SU-DHL-6 (cell line): ENCODE measurements around the gene TMEM92.

Experiments used
- H2AFZ ChIP-seq: fragments of 200-600 bp; sonication (generic); 2 replicates; pipeline ENCODE4 v1.6.1; 2014; ENCODE audit warnings: low read depth, mild to moderate bottlenecking, moderate library complexity, mixed read lengths, antibody characterized with exemption, low read length; ENCODE audit not compliant: severe bottlenecking
- H3F3A ChIP-seq: fragments of 200-600 bp; shearing (Covaris generic); 2 replicates; pipeline ENCODE4 v1.6.0; 2016; ENCODE audit warnings: antibody characterized with exemption, mild to moderate bottlenecking; ENCODE audit not compliant: insufficient read depth
- H3K27ac ChIP-seq: fragments of 200-600 bp; sonication (generic); 2 replicates; pipeline ENCODE4 v1.5.1; 2016; ENCODE audit warnings: low read depth, mild to moderate bottlenecking, low read length, moderate library complexity, mixed read lengths
- H3K27me3 ChIP-seq: fragments of 200-600 bp; sonication (generic), shearing (Covaris generic); 2 replicates; pipeline ENCODE4 v1.6.0; 2014; ENCODE audit warnings: mild to moderate bottlenecking, low read length
- H3K36me3 ChIP-seq: fragments of 200-600 bp; sonication (generic); 2 replicates; pipeline ENCODE4 v1.6.1; 2014; ENCODE audit warnings: mild to moderate bottlenecking, low read length, mixed read lengths
- H3K4me2 ChIP-seq: fragments of 300-600, 200-600 bp; shearing (Covaris generic), sonication (generic); 2 replicates; pipeline ENCODE4 v1.6.0; 2014; ENCODE audit warnings: low read length, low read depth, mild to moderate bottlenecking; ENCODE audit not compliant: poor library complexity, severe bottlenecking
- H3K4me3 ChIP-seq: fragments of 200-600 bp; sonication (generic); 2 replicates; pipeline ENCODE4 v1.5.1; 2014; ENCODE audit warnings: antibody characterized with exemption, low read length, mild to moderate bottlenecking, mixed read lengths; ENCODE audit not compliant: insufficient read depth, poor library complexity, severe bottlenecking
- H3K79me2 ChIP-seq: fragments of 200-600 bp; sonication (generic); 2 replicates; pipeline ENCODE4 v1.6.1; 2014; ENCODE audit warnings: mild to moderate bottlenecking, low read length, moderate library complexity; ENCODE audit not compliant: insufficient read depth
- H3K9ac ChIP-seq: fragments of 200-600 bp; sonication (generic); 2 replicates; pipeline ENCODE4 v1.7.0; 2014; ENCODE audit warnings: mild to moderate bottlenecking, low read length
- H3K9me2 ChIP-seq: fragments of 200-600 bp; sonication (generic); replicated peaks from 2 replicates; pipeline ENCODE4 v1.6.1; 2014; ENCODE audit warnings: low read length; ENCODE audit not compliant: insufficient read depth
- H3K9me3 ChIP-seq: fragments of 200-600 bp; sonication (generic); 2 replicates; pipeline ENCODE4 v1.6.1; 2014; ENCODE audit warnings: low read length, mixed read lengths; ENCODE audit not compliant: insufficient read depth
- H4K20me1 ChIP-seq: fragments of 200-600 bp; sonication (generic); 2 replicates; pipeline ENCODE4 v1.6.1; 2014; ENCODE audit warnings: low read depth, mild to moderate bottlenecking, antibody characterized with exemption, low read length, moderate library complexity, mixed read lengths
- EZH2phosphoT487 ChIP-seq: fragments of 200-600 bp; sonication (generic), shearing (Covaris generic); conservative IDR thresholded peaks from 2 replicates; pipeline ENCODE4 v1.6.1; 2018; ENCODE audit warnings: mild to moderate bottlenecking, antibody characterized with exemption, low read length, moderate library complexity, mixed read lengths
- TF ChIP-seq, protein P1 (sequence below): fragments of 200-600 bp; sonication (generic); IDR thresholded peaks from one replicate; pipeline ENCODE4 v1.5.1; 2017; ENCODE audit warnings: antibody characterized with exemption, mild to moderate bottlenecking, low read length, moderate library complexity; ENCODE audit not compliant: insufficient read depth, poor library complexity, severe bottlenecking

TMEM92 gene

DNA sequence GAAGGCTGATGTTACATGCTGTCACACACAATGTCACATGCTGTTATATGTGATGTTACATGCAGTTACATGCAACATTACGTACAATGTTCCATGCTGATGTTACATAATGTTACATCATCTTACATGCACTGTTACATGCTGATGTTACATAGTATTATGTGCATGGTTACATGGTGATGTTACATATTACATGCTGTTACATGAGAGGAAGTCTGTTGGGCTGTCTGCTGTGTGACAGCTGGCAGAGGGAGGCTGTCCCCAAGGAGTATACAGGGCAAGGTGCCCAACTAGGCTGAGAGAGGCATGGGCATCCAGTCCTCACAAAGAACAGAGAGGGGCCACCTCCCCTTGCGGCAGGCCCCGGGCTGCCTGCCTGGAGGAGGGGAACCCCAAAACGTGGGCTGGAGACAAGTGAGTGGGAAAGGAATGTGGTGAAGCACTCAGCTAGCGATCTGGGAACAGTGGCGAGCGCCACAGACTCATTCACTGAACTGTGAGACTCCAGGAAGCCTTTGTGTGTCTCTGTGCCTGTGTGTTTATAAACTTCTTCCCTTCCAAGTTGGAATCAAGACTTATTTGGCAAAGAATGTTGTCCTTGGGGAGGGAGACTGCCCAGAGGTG is 30.6 kb downstream of the TMEM92 start:
- no peak overlapping the region for H3K9ac ChIP-seq

DNA sequence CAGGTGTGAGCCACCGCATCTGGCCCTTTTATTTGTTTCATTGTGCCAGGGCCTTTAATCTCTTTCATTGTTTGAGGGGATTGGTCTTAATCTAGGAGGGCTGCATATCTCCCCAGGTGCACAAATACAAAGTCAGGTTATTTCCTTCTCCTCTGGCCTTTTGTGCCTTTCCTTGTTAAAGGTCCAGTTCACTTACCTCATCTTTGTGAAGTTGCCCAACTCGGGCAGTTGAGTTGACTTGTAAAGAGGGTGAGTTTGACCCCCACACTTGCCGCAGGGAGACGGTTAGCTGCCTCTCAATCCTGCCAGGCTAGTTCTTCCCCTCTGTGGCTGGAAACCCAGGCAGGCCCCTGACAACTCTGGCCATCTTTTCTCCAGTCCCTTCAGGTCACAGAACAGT is 33.4 kb downstream of the TMEM92 start:
- Histone ChIP-seq H3F3A (no peaks in the 10 kb centered on the region), H3K9ac (no peak overlapping the region), H3K9me3 (no peaks in the 10 kb centered on the region), H2AFZ (no peak overlapping the region), H3K27me3 (0 out of 2 replicates have a peak, but pooled peaks cover 3% of the 10 kb centered on the region), H3K4me2 (no peak overlapping the region), H3K4me3 (no peak overlapping the region), H3K79me2 (no peaks in the 10 kb centered on the region), H3K36me3 (no peaks in the 10 kb centered on the region), H3K9me2 (no peaks in the 10 kb centered on the region), H4K20me1 (no peaks in the 10 kb centered on the region), H3K27ac (no peak overlapping the region)
- TF ChIP-seq, protein P1, sequence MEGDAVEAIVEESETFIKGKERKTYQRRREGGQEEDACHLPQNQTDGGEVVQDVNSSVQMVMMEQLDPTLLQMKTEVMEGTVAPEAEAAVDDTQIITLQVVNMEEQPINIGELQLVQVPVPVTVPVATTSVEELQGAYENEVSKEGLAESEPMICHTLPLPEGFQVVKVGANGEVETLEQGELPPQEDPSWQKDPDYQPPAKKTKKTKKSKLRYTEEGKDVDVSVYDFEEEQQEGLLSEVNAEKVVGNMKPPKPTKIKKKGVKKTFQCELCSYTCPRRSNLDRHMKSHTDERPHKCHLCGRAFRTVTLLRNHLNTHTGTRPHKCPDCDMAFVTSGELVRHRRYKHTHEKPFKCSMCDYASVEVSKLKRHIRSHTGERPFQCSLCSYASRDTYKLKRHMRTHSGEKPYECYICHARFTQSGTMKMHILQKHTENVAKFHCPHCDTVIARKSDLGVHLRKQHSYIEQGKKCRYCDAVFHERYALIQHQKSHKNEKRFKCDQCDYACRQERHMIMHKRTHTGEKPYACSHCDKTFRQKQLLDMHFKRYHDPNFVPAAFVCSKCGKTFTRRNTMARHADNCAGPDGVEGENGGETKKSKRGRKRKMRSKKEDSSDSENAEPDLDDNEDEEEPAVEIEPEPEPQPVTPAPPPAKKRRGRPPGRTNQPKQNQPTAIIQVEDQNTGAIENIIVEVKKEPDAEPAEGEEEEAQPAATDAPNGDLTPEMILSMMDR, result no peak
- TF ChIP-seq EZH2phosphoT487, result no peak

More for the DNA sequence above, 30.6 kb downstream of the TMEM92 start:
- no peak for TF ChIP-seq EZH2phosphoT487
- TF ChIP-seq, protein P1, result no peak
- Histone ChIP-seq H3K36me3 (no peaks in the 10 kb centered on the region), H2AFZ (no peak overlapping the region), H3K9me3 (no peaks in the 10 kb centered on the region), H4K20me1 (no peaks in the 10 kb centered on the region), H3K9me2 (no peaks in the 10 kb centered on the region), H3K79me2 (no peaks in the 10 kb centered on the region), H3F3A (no peaks in the 10 kb centered on the region), H3K27me3 (0 out of 2 replicates have a peak, but pooled peaks cover 3% of the 10 kb centered on the region), H3K4me2 (no peak overlapping the region), H3K4me3 (no peak overlapping the region), H3K27ac (no peak overlapping the region)

DNA sequence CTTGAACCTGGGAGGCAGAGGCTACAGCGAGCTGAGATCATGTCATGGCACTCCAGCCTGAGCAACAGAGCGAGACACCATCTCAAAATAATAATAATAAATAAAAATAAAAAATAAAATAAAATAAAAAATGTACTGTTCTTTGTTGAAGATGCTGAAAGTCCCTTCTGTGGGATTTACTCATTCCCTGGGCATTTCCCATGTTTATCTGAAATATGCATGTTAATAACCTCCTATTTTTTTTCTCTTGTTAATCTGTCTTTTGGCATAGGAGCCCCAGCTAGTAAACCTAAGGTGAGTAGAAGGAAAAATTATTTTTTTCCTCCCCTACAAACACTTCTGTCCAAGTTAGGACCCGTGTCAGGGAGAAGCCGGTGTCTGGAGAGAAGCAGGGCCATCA is 34.4 kb downstream of the TMEM92 start:
- no peaks in the 10 kb centered on the region for H3K9me3 ChIP-seq
- H3K9me2 ChIP-seq, result no peaks in the 10 kb centered on the region
- H3K27ac ChIP-seq, result no peak overlapping the region
- TF ChIP-seq, protein P1, result no peak
- TF ChIP-seq EZH2phosphoT487, result no peak
- H3K79me2 ChIP-seq, result no peaks in the 10 kb centered on the region
- H4K20me1 ChIP-seq, result no peaks in the 10 kb centered on the region
- H3K36me3 ChIP-seq, result no peaks in the 10 kb centered on the region
- H3K27me3 ChIP-seq, result 0 out of 2 replicates have a peak, but pooled peaks cover 3% of the 10 kb centered on the region
- no peak overlapping the region for H3K4me3 ChIP-seq
- no peak overlapping the region for H3K4me2 ChIP-seq
- no peak overlapping the region for H2AFZ ChIP-seq
- H3F3A ChIP-seq, result no peaks in the 10 kb centered on the region
- H3K9ac ChIP-seq, result no peak overlapping the region
